Uterus (tissue), 4 donors: ENCODE results near the gene PRCP. TPM values are rescaled to one million over a fixed set of nuclear protein-coding genes. Genes with fewer than 3 reads are reported as not detected.

ENCODE experiments used
- DNase-seq, 2 donors: peaks; one replicate each; pipeline ENCODE4 v3.0.0-alpha.2; 2019 to 2020
- H3K27ac ChIP-seq, 2 donors: fragments of 200-600 bp; sonication (generic); 1 replicate in 1 of 2; 2 replicates in 1 of 2; pipeline ENCODE4 v1.5.1; 2016 to 2018
- H3K27me3 ChIP-seq, 2 donors: fragments of 200-600 bp; sonication (generic); one replicate each; pipeline ENCODE4 v1.5.1; 2018 to 2019; ENCODE audit warnings: control low read depth in 1 of 2
- H3K36me3 ChIP-seq, 2 donors: fragments of 200-600 bp; sonication (generic); one replicate each; pipeline ENCODE4 v1.5.1; 2019; ENCODE audit warnings: control low read depth in 1 of 2
- H3K4me1 ChIP-seq, 2 donors: fragments of 200-600 bp; sonication (generic); one replicate each; pipeline ENCODE4 v1.5.1; 2018 to 2019; ENCODE audit warnings: control low read depth in 1 of 2
- H3K4me3 ChIP-seq, 2 donors: fragments of 200-600 bp; sonication (generic); 1 replicate in 1 of 2; 2 replicates in 1 of 2; pipeline ENCODE4 v1.5.1; 2018 to 2019; ENCODE audit warnings: mild to moderate bottlenecking in 1 of 2
- H3K9me3 ChIP-seq, 2 donors: fragments of 200-600 bp; sonication (generic); one replicate each; pipeline ENCODE4 v1.5.1; 2019; ENCODE audit warnings: control low read depth in 1 of 2
- POLR2A ChIP-seq, 2 donors: fragments of 450-650 bp; IDR thresholded peaks; one replicate each; pipeline ENCODE4 v1.6.1; 2016; ENCODE audit warnings: antibody characterized with exemption in 2 of 2, mild to moderate bottlenecking in 1 of 2, moderate library complexity in 1 of 2
- intact Hi-C: fragments of 100-400 bp; cut with DNase I; formaldehyde crosslinking; loops from one replicate; pipeline ENCODE4 v1.15.1; 2023; ENCODE audit warnings: low total_unique reads
- total RNA-seq, 4 donors: library from RNA; depleted of rRNA in 3 of 4; stranded (reverse); fragments of >200 nt in 3 of 4; gene quantifications; one replicate each; pipeline versions ENCODE4 v1.1.0 to v1.2.4, GENCODE V29; 2014 to 2023
- TF ChIP-seq, protein P1 (sequence below), 4 experiments: fragments of 200-600 bp in 2 of 4; fragments of 450-650 bp in 2 of 4; sonication (generic) in 2 of 4; IDR thresholded peaks; one replicate each; pipeline ENCODE4 v1.5.1; 2016 to 2019; ENCODE audit warnings: antibody characterized with exemption in 4 of 4, mild to moderate bottlenecking in 2 of 4, moderate library complexity in 1 of 4
- donor health status: DM: yes; HTN: yes; CAD: no.

PRCP gene
- total RNA-seq, 4 donors from 2014 or later: 59.9 to 206 (median 92.3) TPM

DNA sequence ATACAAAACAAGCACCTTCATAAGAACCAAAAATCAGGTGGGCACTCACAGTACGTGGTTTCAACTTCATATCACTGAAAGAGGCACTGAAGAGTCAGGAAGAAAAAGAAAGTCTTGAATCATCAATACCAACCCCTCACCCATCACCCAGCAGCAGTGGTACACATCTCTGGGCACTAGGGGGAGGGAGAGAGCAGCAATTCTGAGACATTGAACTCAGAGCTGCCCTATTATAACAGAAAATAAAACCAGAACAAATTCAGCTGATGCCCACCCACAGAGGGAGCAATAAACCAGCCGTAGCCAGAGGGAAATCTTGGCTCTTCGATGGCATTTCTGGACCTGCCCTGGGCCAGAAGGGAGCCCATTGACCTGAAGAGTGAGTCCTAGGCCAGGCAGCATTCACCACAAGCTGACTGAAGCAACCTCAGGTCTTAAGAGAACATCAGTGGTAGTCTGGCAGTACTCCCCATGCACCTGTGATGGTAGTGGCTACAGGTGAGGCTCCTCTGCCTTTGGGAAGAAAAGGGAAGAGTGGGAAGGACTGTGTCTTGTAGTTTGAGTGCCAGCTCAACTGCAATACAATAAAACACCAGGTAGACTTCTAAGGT is 124.4 kb downstream of the PRCP start:
- Histone ChIP-seq H3K27me3 (no peaks in the 10 kb centered on the region), H3K4me3 (no peak overlapping the region), H3K9me3 (peaks cover 0 to 6% of the 10 kb centered on the region in 2 donors), H3K27ac (no peak overlapping the region), H3K36me3 (no peaks in the 10 kb centered on the region), H3K4me1 (no peaks in the 10 kb centered on the region)
- intact Hi-C loops: no loop called here
- DNase-seq: no peak
- TF ChIP-seq, protein P1, sequence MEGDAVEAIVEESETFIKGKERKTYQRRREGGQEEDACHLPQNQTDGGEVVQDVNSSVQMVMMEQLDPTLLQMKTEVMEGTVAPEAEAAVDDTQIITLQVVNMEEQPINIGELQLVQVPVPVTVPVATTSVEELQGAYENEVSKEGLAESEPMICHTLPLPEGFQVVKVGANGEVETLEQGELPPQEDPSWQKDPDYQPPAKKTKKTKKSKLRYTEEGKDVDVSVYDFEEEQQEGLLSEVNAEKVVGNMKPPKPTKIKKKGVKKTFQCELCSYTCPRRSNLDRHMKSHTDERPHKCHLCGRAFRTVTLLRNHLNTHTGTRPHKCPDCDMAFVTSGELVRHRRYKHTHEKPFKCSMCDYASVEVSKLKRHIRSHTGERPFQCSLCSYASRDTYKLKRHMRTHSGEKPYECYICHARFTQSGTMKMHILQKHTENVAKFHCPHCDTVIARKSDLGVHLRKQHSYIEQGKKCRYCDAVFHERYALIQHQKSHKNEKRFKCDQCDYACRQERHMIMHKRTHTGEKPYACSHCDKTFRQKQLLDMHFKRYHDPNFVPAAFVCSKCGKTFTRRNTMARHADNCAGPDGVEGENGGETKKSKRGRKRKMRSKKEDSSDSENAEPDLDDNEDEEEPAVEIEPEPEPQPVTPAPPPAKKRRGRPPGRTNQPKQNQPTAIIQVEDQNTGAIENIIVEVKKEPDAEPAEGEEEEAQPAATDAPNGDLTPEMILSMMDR (IDR thresholded peaks at IDR 0.05): no peak
- no peak for TF ChIP-seq POLR2A (IDR thresholded peaks at IDR 0.05)

DNA sequence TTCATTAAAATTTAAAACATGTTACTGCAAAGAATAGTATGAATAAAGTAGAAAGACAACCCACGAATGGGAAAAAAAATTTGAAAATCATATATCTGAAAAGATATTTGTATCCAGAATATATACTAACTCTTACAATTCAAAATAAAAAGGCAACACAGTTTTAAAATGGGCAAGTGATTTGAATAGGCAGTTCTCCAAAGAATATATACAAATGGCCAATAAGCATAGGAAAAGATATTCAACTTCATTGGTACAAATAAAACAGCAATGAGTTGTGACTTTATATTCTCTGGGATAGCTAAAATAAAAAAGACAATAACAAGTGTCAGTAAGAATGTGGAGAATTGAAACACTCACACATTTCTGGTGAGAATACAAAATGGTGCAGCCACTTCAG is 125.0 kb downstream of the PRCP start:
- H3K9me3 ChIP-seq: peaks cover 0 to 6% of the 10 kb centered on the region in 2 donors
- intact Hi-C loops: no loop called here
- no peaks in the 10 kb centered on the region for H3K36me3 ChIP-seq
- H3K27ac ChIP-seq: no peak overlapping the region
- no peak for TF ChIP-seq POLR2A (IDR thresholded peaks at IDR 0.05)
- TF ChIP-seq, protein P1 (IDR thresholded peaks at IDR 0.05): no peak
- no peak overlapping the region for H3K4me3 ChIP-seq
- no peaks in the 10 kb centered on the region for H3K27me3 ChIP-seq
- H3K4me1 ChIP-seq: no peaks in the 10 kb centered on the region
- DNase-seq: no peak

Other genes with a start within 250 kb of the PRCP start
- gene FAM181B, start 166.6 kb downstream of the PRCP start, total RNA-seq: 1 to 10 TPM in 1 of 4 donors, under 1 TPM in 2, not detected in 1; 0.26 to 5.7 (median 0.91) TPM
- gene DDIAS, start 1.3 kb upstream of the PRCP start, total RNA-seq: 1 to 10 TPM in 2 of 4 donors, under 1 TPM in 1, not detected in 1; 0.59 to 6.2 (median 2.2) TPM
- gene RAB30, start 171.5 kb upstream of the PRCP start, total RNA-seq: 100 to 1,000 TPM in 1 of 4 donors, 10 to 100 TPM in 3; 12.4 to 113 (median 48.4) TPM